Uterus (tissue), 2 donors: ENCODE data around the gene INSRR.

ENCODE experiments used
- CTCF ChIP-seq, 4 experiments: fragments of 200-600 bp in 2 of 4; fragments of 450-650 bp in 2 of 4; sonication (generic) in 2 of 4; IDR thresholded peaks; one replicate each; pipeline ENCODE4 v1.5.1; 2016 to 2019; ENCODE audit warnings: antibody characterized with exemption in 4 of 4, mild to moderate bottlenecking in 2 of 4, moderate library complexity in 1 of 4
- POLR2A ChIP-seq, 2 donors: fragments of 450-650 bp; IDR thresholded peaks; one replicate each; pipeline ENCODE4 v1.6.1; 2016; ENCODE audit warnings: antibody characterized with exemption in 2 of 2, mild to moderate bottlenecking in 1 of 2, moderate library complexity in 1 of 2

GRCh38 chr1:156816561-156817328 is 42.2 kb downstream of the INSRR start, which contains the start of gene SH2D2A:
- TF ChIP-seq CTCF (IDR thresholded peaks at IDR 0.05) (no peak), POLR2A (IDR thresholded peaks at IDR 0.05) (no peak)
